ENCODE results near the gene GAB3.

DNA sequence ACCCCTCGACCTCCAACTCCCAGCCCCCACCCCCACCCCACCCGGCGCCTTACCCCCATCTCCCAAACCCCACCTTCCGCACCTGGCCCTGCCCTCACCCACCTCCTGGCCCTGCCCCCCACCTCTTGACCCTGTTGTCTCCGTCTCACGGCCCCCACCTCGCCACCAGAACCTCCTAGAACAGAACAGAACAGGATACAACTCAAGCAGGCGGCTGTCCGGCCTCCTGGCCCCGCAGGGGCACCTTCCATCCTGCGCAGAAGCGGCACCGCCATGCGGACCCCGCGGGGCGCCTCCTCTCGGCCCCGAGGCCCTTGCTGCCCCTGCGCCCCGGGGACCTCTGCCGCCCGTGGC is 97.9 kb downstream of the GAB3 start:
- TF ChIP-seq, protein P1, sequence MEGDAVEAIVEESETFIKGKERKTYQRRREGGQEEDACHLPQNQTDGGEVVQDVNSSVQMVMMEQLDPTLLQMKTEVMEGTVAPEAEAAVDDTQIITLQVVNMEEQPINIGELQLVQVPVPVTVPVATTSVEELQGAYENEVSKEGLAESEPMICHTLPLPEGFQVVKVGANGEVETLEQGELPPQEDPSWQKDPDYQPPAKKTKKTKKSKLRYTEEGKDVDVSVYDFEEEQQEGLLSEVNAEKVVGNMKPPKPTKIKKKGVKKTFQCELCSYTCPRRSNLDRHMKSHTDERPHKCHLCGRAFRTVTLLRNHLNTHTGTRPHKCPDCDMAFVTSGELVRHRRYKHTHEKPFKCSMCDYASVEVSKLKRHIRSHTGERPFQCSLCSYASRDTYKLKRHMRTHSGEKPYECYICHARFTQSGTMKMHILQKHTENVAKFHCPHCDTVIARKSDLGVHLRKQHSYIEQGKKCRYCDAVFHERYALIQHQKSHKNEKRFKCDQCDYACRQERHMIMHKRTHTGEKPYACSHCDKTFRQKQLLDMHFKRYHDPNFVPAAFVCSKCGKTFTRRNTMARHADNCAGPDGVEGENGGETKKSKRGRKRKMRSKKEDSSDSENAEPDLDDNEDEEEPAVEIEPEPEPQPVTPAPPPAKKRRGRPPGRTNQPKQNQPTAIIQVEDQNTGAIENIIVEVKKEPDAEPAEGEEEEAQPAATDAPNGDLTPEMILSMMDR (IDR thresholded peaks at IDR 0.05; ENCODE audit: insufficient read depth, low read depth, low read length) = no peak
- no peak for TF ChIP-seq EZH2 (IDR thresholded peaks at IDR 0.05; ENCODE audit: insufficient read depth, low read length)

Data from astrocyte (in vitro differentiated cells and primary cell).